Peyer's patch (tissue), 4 donors: Measurements from ENCODE around the gene RCOR1. TPM values are rescaled to one million over a fixed set of nuclear protein-coding genes. Genes with fewer than 3 reads are reported as not detected.

Source experiments
- DNase-seq, 3 donors: peaks; one replicate each; pipeline ENCODE4 v3.0.0-alpha.2; 2017 to 2019
- H3K27ac ChIP-seq, 4 donors: fragments of 200-600 bp; sonication (generic); one replicate each; pipeline ENCODE4 v1.5.1; 2016 to 2019
- H3K27me3 ChIP-seq, 2 donors: fragments of 200-600 bp; sonication (generic); one replicate each; pipeline ENCODE4 v1.5.1; 2019
- H3K36me3 ChIP-seq, 3 donors: fragments of 200-600 bp; sonication (generic); one replicate each; pipeline ENCODE4 v1.5.1; 2016 to 2019
- H3K4me1 ChIP-seq, 4 donors: fragments of 200-600 bp; sonication (generic); one replicate each; pipeline ENCODE4 v1.5.1; 2016 to 2019
- H3K4me3 ChIP-seq, 4 donors: fragments of 200-600 bp; sonication (generic); 1 replicate in 3 of 4; 2 replicates in 1 of 4; pipeline ENCODE4 v1.5.1; 2016 to 2019; ENCODE audit warnings: mild to moderate bottlenecking in 1 of 4
- H3K9me3 ChIP-seq, 4 donors: fragments of 200-600 bp; sonication (generic); one replicate each; pipeline ENCODE4 v1.5.1; 2016 to 2019; ENCODE audit warnings: mild to moderate bottlenecking in 1 of 4
- CTCF ChIP-seq, 6 experiments: fragments of 450-650 bp in 4 of 6; fragments of 200-600 bp in 2 of 6; sonication (generic) in 1 of 6; IDR thresholded peaks; one replicate each; pipeline ENCODE4 v1.5.1; 2017 to 2019; ENCODE audit warnings: antibody characterized with exemption in 6 of 6, mild to moderate bottlenecking in 3 of 6, moderate library complexity in 1 of 6
- POLR2A ChIP-seq, 2 donors: fragments of 450-650 bp; IDR thresholded peaks; one replicate each; pipeline ENCODE4 v1.5.1; 2017; ENCODE audit warnings: antibody characterized with exemption in 2 of 2, mild to moderate bottlenecking in 2 of 2, moderate library complexity in 2 of 2
- total RNA-seq, 4 donors: library from RNA; depleted of rRNA; stranded (reverse); fragments of >200 nt; gene quantifications; one replicate each; pipeline ENCODE4 v1.1.0, GENCODE V29; 2016

The RCOR1 gene
- total RNA-seq, 4 donors from 2014 or later, result 16.5 to 26.3 (median 21.1) TPM

GRCh38 chr14:102775855-102776760, 183.7 kb downstream of the RCOR1 start:
- H3K4me3 ChIP-seq, result peak overlapping the region in 2 of 4 donors; percentile 39 to 42

DNA sequence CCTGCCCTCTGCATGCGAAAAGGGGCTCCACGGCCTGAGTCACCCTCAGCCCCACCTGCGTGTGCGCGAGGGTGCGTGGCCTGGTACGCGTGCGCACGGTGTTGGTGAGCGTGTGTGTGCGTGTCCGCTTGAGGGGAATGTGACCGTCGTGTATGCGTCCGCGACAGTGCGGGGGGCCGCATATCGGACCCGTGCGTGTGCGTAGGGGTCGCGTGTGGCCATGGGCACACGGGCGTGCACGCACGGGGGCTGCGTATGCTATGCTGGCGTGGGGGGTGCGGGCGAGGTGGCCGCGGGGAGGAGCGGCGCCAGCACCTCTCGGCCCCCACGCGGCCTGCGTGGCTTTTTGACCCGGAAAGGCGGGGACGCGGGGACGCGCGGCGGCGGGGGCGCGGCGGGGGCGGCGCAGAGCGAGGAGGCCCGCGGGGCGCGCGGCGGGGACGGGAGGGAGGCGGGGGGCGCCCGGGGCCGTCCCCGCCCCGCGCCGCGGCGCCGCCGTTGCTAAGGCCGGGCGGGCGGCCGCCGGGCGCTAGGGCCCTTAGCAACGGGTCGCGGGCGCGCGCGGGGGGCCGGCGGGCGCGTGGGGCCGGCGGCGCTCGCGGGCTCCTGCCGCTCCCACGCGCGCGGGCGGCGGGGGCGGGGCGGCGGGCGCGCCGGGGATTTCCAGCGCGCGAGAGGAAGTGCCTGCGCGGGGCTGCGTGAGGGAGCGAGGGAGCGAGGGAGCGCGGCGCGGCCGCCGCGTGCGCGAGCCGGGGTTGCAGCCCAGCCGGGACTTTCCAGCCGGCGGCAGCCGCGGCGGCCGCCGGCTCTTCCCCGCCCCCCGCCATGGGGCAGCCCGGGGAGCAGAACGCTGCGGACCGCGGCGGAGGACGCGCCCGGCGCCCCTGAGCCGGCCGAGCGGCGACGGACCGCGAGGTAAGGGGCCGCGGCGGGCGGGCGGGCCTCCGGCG, 184.6 kb downstream of the RCOR1 start, which contains the start of gene TRAF3:
TSS of gene TRAF3 (plus strand) at position 689 of the 950 bp plus-strand sequence. CDS start 92,753 bp downstream, outside the sequence.
- Histone ChIP-seq H3K36me3 (no peaks in the 10 kb centered on the region), H3K27me3 (no peaks in the 10 kb centered on the region), H3K4me1 (peaks cover 0 to 23% (median 12%) of the 10 kb centered on the region in 4 donors), H3K9me3 (no peaks in the 10 kb centered on the region), H3K27ac (peak within 1 kb of the TSS; percentile 92 to 97 (median 94)), H3K4me3 (peak within 1 kb of the TSS; percentile 90 to 98 (median 93))
- peak; percentile 73 to 90 (median 79) for DNase-seq
- TF ChIP-seq CTCF (IDR thresholded peaks at IDR 0.05), result no peak
- no peak for TF ChIP-seq POLR2A (IDR thresholded peaks at IDR 0.05)

More at GRCh38 chr14:102775855-102776760, 183.7 kb downstream of the RCOR1 start:
- H3K27me3 ChIP-seq, result no peaks in the 10 kb centered on the region
- H3K27ac ChIP-seq, result peak overlapping the region; percentile 80 to 93 (median 85)
- TF ChIP-seq CTCF (IDR thresholded peaks at IDR 0.05), result no peak
- peak; percentile 28 to 61 for TF ChIP-seq POLR2A (IDR thresholded peaks at IDR 0.05)
- H3K36me3 ChIP-seq, result no peaks in the 10 kb centered on the region
- peaks cover 0 to 23% (median 12%) of the 10 kb centered on the region in 4 donors for H3K4me1 ChIP-seq
- no peaks in the 10 kb centered on the region for H3K9me3 ChIP-seq
- peak in 1 of 3 donors; percentile 82 for DNase-seq

- peak in 2 of 3 donors; percentile 55 to 63 for DNase-seq
- TF ChIP-seq POLR2A (IDR thresholded peaks at IDR 0.05) (peak in 1 of 2 donors; percentile 24), CTCF (IDR thresholded peaks at IDR 0.05) (peak in 1 of 6 experiments; percentile 5)
- no peaks in the 10 kb centered on the region for H3K36me3 ChIP-seq
- peaks cover 0 to 23% (median 12%) of the 10 kb centered on the region in 4 donors for H3K4me1 ChIP-seq
- no peaks in the 10 kb centered on the region for H3K9me3 ChIP-seq
- H3K27me3 ChIP-seq, result no peaks in the 10 kb centered on the region
- H3K27ac ChIP-seq, result peak overlapping the region; percentile 92 to 97 (median 94)
- peak overlapping the region; percentile 90 to 98 (median 93) for H3K4me3 ChIP-seq
Measured at GRCh38 chr14:102777711-102778337, 185.4 kb downstream of the RCOR1 start.

DNA sequence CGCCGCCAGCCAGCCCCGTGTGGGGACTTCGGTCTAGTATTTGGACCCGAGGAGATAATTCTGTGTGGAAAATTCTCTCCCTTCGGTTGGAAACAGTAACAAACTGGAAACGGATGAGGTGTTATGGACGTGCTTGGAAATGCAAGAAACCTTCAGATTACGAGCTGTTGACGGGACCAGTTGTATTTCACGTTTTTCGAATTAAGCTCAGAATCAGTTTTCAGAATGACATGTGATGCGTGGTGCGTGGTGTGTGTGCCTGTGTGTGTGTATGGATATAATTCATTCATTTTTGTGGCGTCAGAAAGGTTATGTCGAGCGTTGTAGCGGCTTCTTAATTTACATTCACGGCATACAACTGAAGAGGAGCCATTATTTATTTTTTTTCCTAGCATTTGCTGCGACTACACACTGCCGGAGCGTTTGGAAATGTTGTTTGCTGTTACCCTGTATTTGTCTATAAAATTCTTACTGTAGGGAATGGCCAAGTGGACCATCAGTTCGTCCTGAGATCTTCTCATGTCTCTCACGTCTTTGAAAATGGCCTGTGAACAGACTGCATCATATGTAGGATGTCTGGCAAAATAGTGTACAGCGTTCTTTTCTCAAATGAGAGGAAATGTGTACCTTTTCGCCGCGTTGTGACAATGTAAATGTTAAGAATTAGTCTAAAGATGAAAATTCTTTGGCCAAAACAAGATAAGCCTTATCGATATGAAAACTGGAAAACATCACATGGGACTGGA, 186.1 kb downstream of the RCOR1 start:
- H3K27me3 ChIP-seq, result no peaks in the 10 kb centered on the region
- H3K4me1 ChIP-seq, result peaks cover 0 to 23% (median 12%) of the 10 kb centered on the region in 4 donors
- TF ChIP-seq POLR2A (IDR thresholded peaks at IDR 0.05) (no peak), CTCF (IDR thresholded peaks at IDR 0.05) (no peak)
- H3K9me3 ChIP-seq, result no peaks in the 10 kb centered on the region
- DNase-seq, result no peak
- peak overlapping the region; percentile 92 to 97 (median 94) for H3K27ac ChIP-seq
- H3K36me3 ChIP-seq, result no peaks in the 10 kb centered on the region
- H3K4me3 ChIP-seq, result peak overlapping the region; percentile 90 to 98 (median 93)
